Gastroesophageal sphincter (tissue), 3 donors: ENCODE measurements around the gene GTPBP1.

Experiments
- POLR2A ChIP-seq, 2 donors: fragments of 450-650 bp; IDR thresholded peaks; one replicate each; pipeline ENCODE4 v1.6.1; 2017; ENCODE audit warnings: antibody characterized with exemption in 2 of 2, mild to moderate bottlenecking in 2 of 2, moderate library complexity in 1 of 2
- TF ChIP-seq, protein P1 (sequence below), 4 experiments: fragments of 200-600 bp in 2 of 4; fragments of 450-650 bp in 2 of 4; sonication (generic) in 1 of 4; IDR thresholded peaks; one replicate each; pipeline ENCODE4 v1.5.1; 2017 to 2019; ENCODE audit warnings: antibody characterized with exemption in 4 of 4, mild to moderate bottlenecking in 2 of 4, moderate library complexity in 2 of 4

DNA sequence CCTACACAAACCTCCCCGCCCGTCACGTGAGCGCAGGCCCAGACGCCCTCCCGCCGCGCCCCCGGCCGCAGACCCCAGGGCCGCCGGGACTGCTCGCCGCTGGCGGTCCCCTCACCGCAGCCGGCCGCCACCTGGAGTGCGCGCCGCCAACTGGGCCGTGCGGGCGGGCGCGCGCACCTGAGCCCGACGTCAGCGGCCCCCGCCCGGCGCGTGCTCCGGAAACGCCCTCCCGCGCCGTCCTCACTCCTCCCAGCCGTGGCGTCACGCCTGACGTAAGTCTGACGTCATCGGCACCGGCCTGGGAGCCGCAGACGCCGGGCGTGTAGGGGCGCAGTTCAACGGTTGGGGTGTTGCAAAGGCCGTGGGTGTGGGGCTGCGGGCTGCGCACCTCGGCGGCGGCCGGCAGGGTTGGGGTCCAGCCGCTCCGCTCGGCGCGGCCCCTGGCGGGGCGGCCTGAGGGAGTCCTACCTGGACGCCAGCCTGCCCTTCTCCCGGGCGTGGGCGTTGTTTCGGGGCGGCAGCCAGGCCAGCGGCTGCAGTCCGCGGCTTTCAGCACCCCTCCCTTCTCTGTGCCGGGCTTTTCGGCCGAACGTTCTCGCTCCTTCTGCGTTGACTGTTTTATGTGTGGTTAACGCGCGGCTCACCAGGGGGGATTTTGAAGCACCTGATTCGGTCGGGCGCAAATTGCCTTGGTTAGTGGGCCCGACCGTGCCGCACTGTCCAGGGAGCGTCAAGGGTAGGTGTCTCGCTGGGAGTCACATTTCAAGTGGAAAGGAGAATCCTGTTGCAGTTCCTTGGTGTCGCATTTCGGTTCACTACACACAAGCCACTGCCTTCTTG, 4.7 kb upstream of the GTPBP1 start, which contains the start of gene JOSD1:
- TF ChIP-seq, protein P1, sequence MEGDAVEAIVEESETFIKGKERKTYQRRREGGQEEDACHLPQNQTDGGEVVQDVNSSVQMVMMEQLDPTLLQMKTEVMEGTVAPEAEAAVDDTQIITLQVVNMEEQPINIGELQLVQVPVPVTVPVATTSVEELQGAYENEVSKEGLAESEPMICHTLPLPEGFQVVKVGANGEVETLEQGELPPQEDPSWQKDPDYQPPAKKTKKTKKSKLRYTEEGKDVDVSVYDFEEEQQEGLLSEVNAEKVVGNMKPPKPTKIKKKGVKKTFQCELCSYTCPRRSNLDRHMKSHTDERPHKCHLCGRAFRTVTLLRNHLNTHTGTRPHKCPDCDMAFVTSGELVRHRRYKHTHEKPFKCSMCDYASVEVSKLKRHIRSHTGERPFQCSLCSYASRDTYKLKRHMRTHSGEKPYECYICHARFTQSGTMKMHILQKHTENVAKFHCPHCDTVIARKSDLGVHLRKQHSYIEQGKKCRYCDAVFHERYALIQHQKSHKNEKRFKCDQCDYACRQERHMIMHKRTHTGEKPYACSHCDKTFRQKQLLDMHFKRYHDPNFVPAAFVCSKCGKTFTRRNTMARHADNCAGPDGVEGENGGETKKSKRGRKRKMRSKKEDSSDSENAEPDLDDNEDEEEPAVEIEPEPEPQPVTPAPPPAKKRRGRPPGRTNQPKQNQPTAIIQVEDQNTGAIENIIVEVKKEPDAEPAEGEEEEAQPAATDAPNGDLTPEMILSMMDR (IDR thresholded peaks at IDR 0.05): peak in 2 of 4 experiments; percentile 39 to 40
- peak; percentile 92 to 97 for TF ChIP-seq POLR2A (IDR thresholded peaks at IDR 0.05)
